ENCODE results near the gene STPG2. TPM values are rescaled to one million over a fixed set of nuclear protein-coding genes. Genes with fewer than 3 reads are reported as not detected.
A peak's percentile ranks its signal among the peaks of the same experiment; 100 is the strongest.

STPG2 gene
- total and polyA plus RNA-seq, 2 of the 8 experiments (the other 6 are each of a cell fraction or from before 2014, with no cell fraction given), result 0.03 TPM; not detected in 1

- no peak overlapping the region for H2BK15ac ChIP-seq (ENCODE audit: low read length)
- FAIRE-seq (no peak), DNase-seq (ENCODE audit: low read depth in 1 of 2, low spot score in 2 of 2) (no peak)
- H2AK5ac ChIP-seq (ENCODE audit: low read depth, low read length), result no peak overlapping the region
- POLR2A ChIA-PET (ENCODE audit: partially characterized antibody), result no interaction called here
- CTCF ChIA-PET (ENCODE audit: partially characterized antibody), result interaction anchor here (0.6 kb wide), 1 partner anchor 226 kb away, joined by 4 read pairs; no protein-coding TSS in a partner anchor
- H2BK12ac ChIP-seq (ENCODE audit: low read depth, low read length), result no peak overlapping the region
- no peak overlapping the region for H3K23ac ChIP-seq (ENCODE audit: insufficient read length)
- H3K14ac ChIP-seq (ENCODE audit: insufficient read length), result no peak overlapping the region
- no peak overlapping the region for H3K4ac ChIP-seq (replicated peaks; ENCODE audit: insufficient read length, low read depth, low read length)
- H2AFZ ChIP-seq (ENCODE audit: low read length), result peak overlapping the region; percentile 24; the same call in 1 of the 2 replicates
- no peak overlapping the region for H4K5ac ChIP-seq (ENCODE audit: insufficient read length, low read depth, low read length)
- H4K91ac ChIP-seq (replicated peaks; ENCODE audit: insufficient read length, low read length), result no peak overlapping the region
- TF ChIP-seq RNF2 (IDR thresholded peaks at IDR 0.05; ENCODE audit: borderline replicate concordance, low read depth, low read length, missing control alignments, poor library complexity, severe bottlenecking) (no peak), NRF1 (IDR thresholded peaks at IDR 0.05; ENCODE audit: low read depth, low read length) (no peak), KDM4A (IDR thresholded peaks at IDR 0.05; ENCODE audit: low read depth, low read length, severe bottlenecking) (no peak), GABPA (IDR thresholded peaks at IDR 0.05; ENCODE audit: borderline replicate concordance, insufficient read depth, low read length) (no peak), SAP30 (IDR thresholded peaks at IDR 0.05; ENCODE audit: insufficient read depth, insufficient replicate concordance, low read length) (no peak), POU5F1 (IDR thresholded peaks at IDR 0.05; ENCODE audit: low read depth, low read length) (no peak), TCF12 (IDR thresholded peaks at IDR 0.05; ENCODE audit: low read depth, low read length) (no peak), SIN3A (conservative IDR thresholded peaks at IDR 0.05 in 1 of 2, IDR thresholded peaks at IDR 0.05 in 1 of 2; ENCODE audit: low read depth in 1 of 2, low read length in 2 of 2) (no peak), CHD2 (IDR thresholded peaks at IDR 0.05; ENCODE audit: low read length) (no peak), HDAC2 (IDR thresholded peaks at IDR 0.05; ENCODE audit: borderline replicate concordance in 1 of 2, low read depth in 2 of 2, low read length in 2 of 2) (no peak)
- TF ChIP-seq, protein P1, sequence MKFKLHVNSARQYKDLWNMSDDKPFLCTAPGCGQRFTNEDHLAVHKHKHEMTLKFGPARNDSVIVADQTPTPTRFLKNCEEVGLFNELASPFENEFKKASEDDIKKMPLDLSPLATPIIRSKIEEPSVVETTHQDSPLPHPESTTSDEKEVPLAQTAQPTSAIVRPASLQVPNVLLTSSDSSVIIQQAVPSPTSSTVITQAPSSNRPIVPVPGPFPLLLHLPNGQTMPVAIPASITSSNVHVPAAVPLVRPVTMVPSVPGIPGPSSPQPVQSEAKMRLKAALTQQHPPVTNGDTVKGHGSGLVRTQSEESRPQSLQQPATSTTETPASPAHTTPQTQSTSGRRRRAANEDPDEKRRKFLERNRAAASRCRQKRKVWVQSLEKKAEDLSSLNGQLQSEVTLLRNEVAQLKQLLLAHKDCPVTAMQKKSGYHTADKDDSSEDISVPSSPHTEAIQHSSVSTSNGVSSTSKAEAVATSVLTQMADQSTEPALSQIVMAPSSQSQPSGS (IDR thresholded peaks at IDR 0.05; ENCODE audit: low read length), result no peak
- peaks cover 0 to 14% (median 1%) of the 10 kb centered on the region in 4 experiments; a peak in 3 of 7 replicates for H3K4me1 ChIP-seq (replicated peaks in 1 of 4; ENCODE audit: control insufficient read depth in 3 of 4, insufficient read depth in 4 of 4, low read length in 3 of 4)
- H3K9ac ChIP-seq (replicated peaks in 1 of 4; ENCODE audit: extremely low read depth in 1 of 4, low read depth in 3 of 4, low read length in 3 of 4), result no peak overlapping the region
- H2BK20ac ChIP-seq (ENCODE audit: low read length), result no peak overlapping the region
- no peaks in the 10 kb centered on the region for H3K79me2 ChIP-seq (ENCODE audit: control insufficient read depth in 1 of 2, insufficient read depth in 2 of 2, low read length in 2 of 2)
- no peak overlapping the region for H3K4me3 ChIP-seq (ENCODE audit: extremely low read depth in 1 of 4, insufficient read depth in 2 of 4, low read depth in 3 of 4, low read length in 4 of 4)
- H3K36me3 ChIP-seq (ENCODE audit: control insufficient read depth in 2 of 4, insufficient read depth in 4 of 4, low read length in 3 of 4), result no peaks in the 10 kb centered on the region
- H2BK120ac ChIP-seq (replicated peaks; ENCODE audit: low read depth, low read length), result no peak overlapping the region
- no peak overlapping the region for H3K18ac ChIP-seq (ENCODE audit: extremely low read depth, low read length)
- no peak overlapping the region for H3K27ac ChIP-seq (ENCODE audit: low read depth, low read length)
- no peak overlapping the region for H3K4me2 ChIP-seq (ENCODE audit: insufficient read depth in 1 of 2, low read depth in 2 of 2, low read length in 2 of 2)
- H3K9me3 ChIP-seq (ENCODE audit: insufficient read depth in 2 of 2, low read depth in 1 of 2, low read length in 1 of 2), result no peaks in the 10 kb centered on the region
- no peak overlapping the region for H4K8ac ChIP-seq (ENCODE audit: extremely low read depth, insufficient read depth, low read length)
- no peak overlapping the region for H2BK5ac ChIP-seq (ENCODE audit: low read depth, low read length)
- no peaks in the 10 kb centered on the region; the same call in 1 of the 2 replicates for H3K23me2 ChIP-seq (ENCODE audit: low read depth, low read length)
- no peaks in the 10 kb centered on the region for H4K20me1 ChIP-seq (replicated peaks in 1 of 2; ENCODE audit: control insufficient read depth in 1 of 2, insufficient read depth in 2 of 2, low read length in 2 of 2)
- H3K79me1 ChIP-seq (ENCODE audit: low read depth, low read length), result no peaks in the 10 kb centered on the region
- H3K56ac ChIP-seq (replicated peaks; ENCODE audit: insufficient read length, low read depth, low read length), result no peak overlapping the region
- H3K27me3 ChIP-seq (replicated peaks in 1 of 4; ENCODE audit: control insufficient read depth in 3 of 4, extremely low read depth in 1 of 4, insufficient read depth in 3 of 4, low read length in 3 of 4), result no peaks in the 10 kb centered on the region
Observed at GRCh38 chr4:98179951-98180350, 36.7 kb upstream of the STPG2 start.

Data from H1 (cell line).